Loucy (cell line): ENCODE results near the gene BEND5.
A peak's percentile ranks its signal among the peaks of the same experiment; 100 is the strongest.

Experiments used
- H2AFZ ChIP-seq: fragments of 200-600 bp; sonication (generic); 2 replicates; pipeline ENCODE4 v1.6.0; 2016; ENCODE audit warnings: antibody characterized with exemption, mild to moderate bottlenecking, low read length, moderate library complexity
- H3F3A ChIP-seq: fragments of 200-600 bp; 2 replicates; pipeline ENCODE4 v1.6.0; 2016; ENCODE audit warnings: antibody characterized with exemption, low read depth, mild to moderate bottlenecking
- H3K27me3 ChIP-seq: fragments of 200-600 bp; sonication (generic); 2 replicates; pipeline ENCODE4 v1.6.1; 2014; ENCODE audit warnings: low read length, mild to moderate bottlenecking; ENCODE audit not compliant: insufficient read depth, poor library complexity, severe bottlenecking
- H3K36me3 ChIP-seq: fragments of 200-600 bp; sonication (generic); 2 replicates; pipeline ENCODE4 v1.6.1; 2016; ENCODE audit warnings: low read length; ENCODE audit not compliant: insufficient read depth
- H3K4me1 ChIP-seq: fragments of 200-600 bp; sonication (generic); 2 replicates; pipeline ENCODE4 v1.5.1; 2014; ENCODE audit warnings: low read length, mild to moderate bottlenecking; ENCODE audit not compliant: insufficient read depth, poor library complexity, severe bottlenecking
- H3K4me2 ChIP-seq: fragments of 200-600 bp; sonication (generic); 2 replicates; pipeline ENCODE4 v1.6.0; 2014; ENCODE audit warnings: antibody characterized with exemption, low read length, low read depth, mild to moderate bottlenecking; ENCODE audit not compliant: poor library complexity, severe bottlenecking
- H3K4me3 ChIP-seq: fragments of 200-600 bp; sonication (generic); 2 replicates; pipeline ENCODE4 v1.5.1; 2014; ENCODE audit warnings: low read length, mild to moderate bottlenecking, mixed read lengths; ENCODE audit not compliant: poor library complexity, severe bottlenecking
- H3K79me2 ChIP-seq: fragments of 200-600 bp; sonication (generic); 2 replicates; pipeline ENCODE4 v1.6.1; 2014; ENCODE audit warnings: low read length; ENCODE audit not compliant: insufficient read depth
- H3K9ac ChIP-seq: fragments of 200-600 bp; sonication (generic); 2 replicates; pipeline ENCODE4 v1.6.0; 2014; ENCODE audit warnings: mild to moderate bottlenecking, low read depth, low read length, moderate library complexity; ENCODE audit not compliant: poor library complexity, severe bottlenecking
- H3K9me2 ChIP-seq: fragments of 200-600 bp; sonication (generic); replicated peaks from 2 replicates; pipeline ENCODE4 v1.6.1; 2016; ENCODE audit warnings: low read depth, low read length, mixed read lengths
- H3K9me3 ChIP-seq: fragments of 200-600 bp; sonication (generic); 2 replicates; pipeline ENCODE4 v1.6.1; 2014; ENCODE audit warnings: mild to moderate bottlenecking, antibody characterized with exemption, low read length, low read depth; ENCODE audit not compliant: insufficient read depth
- H4K20me1 ChIP-seq: fragments of 200-600 bp; sonication (generic); 2 replicates; pipeline ENCODE4 v1.6.0; 2014; ENCODE audit warnings: antibody characterized with exemption, low read length, mild to moderate bottlenecking; ENCODE audit not compliant: insufficient read depth, poor library complexity, severe bottlenecking
- CTCF ChIP-seq: fragments of 200-600 bp; sonication (generic); conservative IDR thresholded peaks from 2 replicates; pipeline ENCODE4 v1.5.1; 2014; ENCODE audit warnings: mild to moderate bottlenecking, antibody characterized with exemption, low read length
- EZH2phosphoT487 ChIP-seq: fragments of 200-600 bp; IDR thresholded peaks from 2 replicates; pipeline ENCODE4 v1.6.1; 2018; ENCODE audit warnings: antibody characterized with exemption, mild to moderate bottlenecking, moderate library complexity, borderline replicate concordance

The BEND5 gene

GRCh38 chr1:48807554-48808260 lies 31.0 kb upstream of the BEND5 start:
- Histone ChIP-seq H3K36me3 (no peaks in the 10 kb centered on the region), H4K20me1 (no peaks in the 10 kb centered on the region), H3K9me2 (no peaks in the 10 kb centered on the region), H2AFZ (no peak overlapping the region), H3K27me3 (no peaks in the 10 kb centered on the region), H3K4me2 (no peak overlapping the region), H3K9ac (no peak overlapping the region), H3F3A (no peaks in the 10 kb centered on the region), H3K4me3 (no peak overlapping the region), H3K79me2 (no peaks in the 10 kb centered on the region), H3K9me3 (no peaks in the 10 kb centered on the region), H3K4me1 (no peaks in the 10 kb centered on the region)
- TF ChIP-seq EZH2phosphoT487 (no peak), CTCF (no peak)

DNA sequence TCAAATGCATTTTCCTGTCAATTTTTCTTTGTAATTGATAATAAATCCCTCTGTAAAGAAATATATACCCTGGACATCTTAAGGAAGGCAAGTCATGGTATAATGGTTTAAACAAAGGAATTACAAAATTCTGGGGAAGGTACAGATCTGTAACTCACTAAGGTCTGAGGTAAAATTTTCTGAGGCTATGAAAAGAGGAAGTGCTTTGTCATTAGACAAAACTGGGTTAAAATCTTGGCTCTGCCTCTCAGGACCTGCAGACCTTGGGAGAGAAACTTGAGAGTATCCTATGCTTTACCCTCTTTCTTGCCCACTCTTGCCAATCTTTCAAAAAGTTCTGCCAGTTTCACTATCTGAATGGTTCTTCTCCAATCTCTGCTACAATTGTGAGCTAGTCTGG lies 26.8 kb upstream of the BEND5 start:
- H3K4me1 ChIP-seq: no peaks in the 10 kb centered on the region
- H4K20me1 ChIP-seq: no peaks in the 10 kb centered on the region
- no peak overlapping the region for H3K4me3 ChIP-seq
- H3K9me3 ChIP-seq: no peaks in the 10 kb centered on the region
- no peak overlapping the region for H2AFZ ChIP-seq
- no peaks in the 10 kb centered on the region for H3K9me2 ChIP-seq
- TF ChIP-seq CTCF (no peak), EZH2phosphoT487 (no peak)
- H3K4me2 ChIP-seq: no peak overlapping the region
- no peak overlapping the region for H3K9ac ChIP-seq
- no peaks in the 10 kb centered on the region for H3K79me2 ChIP-seq
- H3K36me3 ChIP-seq: no peaks in the 10 kb centered on the region
- H3K27me3 ChIP-seq: no peaks in the 10 kb centered on the region
- H3F3A ChIP-seq: no peaks in the 10 kb centered on the region

- H3K9ac ChIP-seq: no peak overlapping the region
- H3K9me2 ChIP-seq: no peaks in the 10 kb centered on the region
- H3K9me3 ChIP-seq: no peaks in the 10 kb centered on the region
- no peaks in the 10 kb centered on the region for H3K36me3 ChIP-seq
- H3K27me3 ChIP-seq: no peaks in the 10 kb centered on the region
- no peaks in the 10 kb centered on the region for H4K20me1 ChIP-seq
- no peak overlapping the region for H3K4me3 ChIP-seq
- H3F3A ChIP-seq: no peaks in the 10 kb centered on the region
- no peaks in the 10 kb centered on the region for H3K79me2 ChIP-seq
- H3K4me1 ChIP-seq: peaks cover 21% of the 10 kb centered on the region
- no peak for TF ChIP-seq EZH2phosphoT487
- TF ChIP-seq CTCF: no peak
- peak overlapping the region; percentile 49 for H3K4me2 ChIP-seq
- H2AFZ ChIP-seq: peak overlapping the region; percentile 16; the same call in 1 of the 2 replicates
Measured at GRCh38 chr1:48794816-48795215, 18.1 kb upstream of the BEND5 start.
